OCI-LY1 (cell line): ENCODE results near the gene RFX2.
A peak's percentile ranks its signal among the peaks of the same experiment; 100 is the strongest.
"Not testable (repeated sequence)": the region's sequence is repeated elsewhere in the genome, so short reads cannot be mapped to it uniquely, and the experiment has no call there.

Experiments used
- H2AFZ ChIP-seq: fragments of 200-600 bp; sonication (generic), shearing (Covaris generic); 2 replicates; pipeline ENCODE4 v1.6.0; 2014; ENCODE audit warnings: antibody characterized with exemption, mild to moderate bottlenecking, low read length
- H3F3A ChIP-seq: fragments of 200-600 bp; sonication (generic), shearing (Covaris generic); 2 replicates; pipeline ENCODE4 v1.6.0; 2014; ENCODE audit warnings: mild to moderate bottlenecking, antibody characterized with exemption, low read length, moderate library complexity; ENCODE audit not compliant: insufficient read depth
- H3K27ac ChIP-seq: fragments of 200-600 bp; sonication (generic); 2 replicates; pipeline ENCODE4 v1.5.1; 2014; ENCODE audit warnings: low read length, mixed run types, mild to moderate bottlenecking, low read depth; ENCODE audit not compliant: poor library complexity, severe bottlenecking
- H3K27me3 ChIP-seq: fragments of 200-600 bp; sonication (generic); 2 replicates; pipeline ENCODE4 v1.6.0; 2014; ENCODE audit warnings: antibody characterized with exemption, mild to moderate bottlenecking, low read length, moderate library complexity; ENCODE audit not compliant: insufficient read depth
- H3K36me3 ChIP-seq: fragments of 200-600 bp; sonication (generic); 2 replicates; pipeline ENCODE4 v1.6.1; 2014; ENCODE audit warnings: mild to moderate bottlenecking, antibody characterized with exemption, low read length, moderate library complexity, mixed read lengths; ENCODE audit not compliant: insufficient read depth
- H3K4me1 ChIP-seq: fragments of 200-600 bp; sonication (generic); 2 replicates; pipeline ENCODE4 v1.5.1; 2014; ENCODE audit warnings: mild to moderate bottlenecking, low read length, moderate library complexity; ENCODE audit not compliant: insufficient read depth, severe bottlenecking
- H3K4me2 ChIP-seq: fragments of 200-600 bp; sonication (generic), shearing (Covaris generic); 2 replicates; pipeline ENCODE4 v1.6.1; 2014; ENCODE audit warnings: low read length
- H3K4me3 ChIP-seq: fragments of 200-600 bp; sonication (generic); 2 replicates; pipeline ENCODE4 v1.5.1; 2014; ENCODE audit warnings: low read length, low read depth, mild to moderate bottlenecking, mixed read lengths; ENCODE audit not compliant: poor library complexity, severe bottlenecking
- H3K79me2 ChIP-seq: fragments of 200-600 bp; shearing (Covaris generic); 2 replicates; pipeline ENCODE4 v1.6.1; 2016; ENCODE audit warnings: mixed run types, low read length, mixed read lengths; ENCODE audit not compliant: insufficient read depth
- H3K9ac ChIP-seq: fragments of 200-600 bp; sonication (generic), shearing (Covaris generic); 2 replicates; pipeline ENCODE4 v1.6.1; 2014; ENCODE audit warnings: mild to moderate bottlenecking, low read length, mixed read lengths
- H3K9me2 ChIP-seq: fragments of 200-600 bp; sonication (generic), shearing (Covaris generic); 2 replicates; pipeline ENCODE4 v1.6.1; 2014; ENCODE audit warnings: low read depth, mild to moderate bottlenecking, low read length, mixed read lengths
- H3K9me3 ChIP-seq: fragments of 200-600 bp; shearing (Covaris generic); 2 replicates; pipeline ENCODE4 v1.6.1; 2014; ENCODE audit warnings: low read length, mixed read lengths
- H4K20me1 ChIP-seq: fragments of 200-600 bp; sonication (generic), shearing (Covaris generic); 2 replicates; pipeline ENCODE4 v1.6.0; 2016; ENCODE audit warnings: mild to moderate bottlenecking, low read length; ENCODE audit not compliant: insufficient read depth
- EZH2 ChIP-seq: fragments of 200-600 bp; sonication (generic), shearing (Covaris generic); IDR thresholded peaks from 2 replicates; pipeline ENCODE4 v1.8.0; 2017; ENCODE audit warnings: borderline replicate concordance, mixed run types, mild to moderate bottlenecking, antibody characterized with exemption, low read length, moderate library complexity, mixed read lengths
- TF ChIP-seq, protein P1 (sequence below): fragments of 200-600 bp; sonication (generic), shearing (Covaris generic); IDR thresholded peaks from 2 replicates; pipeline ENCODE4 v1.5.1; 2017; ENCODE audit warnings: mild to moderate bottlenecking, antibody characterized with exemption, low read length, moderate library complexity, mixed read lengths

Gene RFX2

DNA sequence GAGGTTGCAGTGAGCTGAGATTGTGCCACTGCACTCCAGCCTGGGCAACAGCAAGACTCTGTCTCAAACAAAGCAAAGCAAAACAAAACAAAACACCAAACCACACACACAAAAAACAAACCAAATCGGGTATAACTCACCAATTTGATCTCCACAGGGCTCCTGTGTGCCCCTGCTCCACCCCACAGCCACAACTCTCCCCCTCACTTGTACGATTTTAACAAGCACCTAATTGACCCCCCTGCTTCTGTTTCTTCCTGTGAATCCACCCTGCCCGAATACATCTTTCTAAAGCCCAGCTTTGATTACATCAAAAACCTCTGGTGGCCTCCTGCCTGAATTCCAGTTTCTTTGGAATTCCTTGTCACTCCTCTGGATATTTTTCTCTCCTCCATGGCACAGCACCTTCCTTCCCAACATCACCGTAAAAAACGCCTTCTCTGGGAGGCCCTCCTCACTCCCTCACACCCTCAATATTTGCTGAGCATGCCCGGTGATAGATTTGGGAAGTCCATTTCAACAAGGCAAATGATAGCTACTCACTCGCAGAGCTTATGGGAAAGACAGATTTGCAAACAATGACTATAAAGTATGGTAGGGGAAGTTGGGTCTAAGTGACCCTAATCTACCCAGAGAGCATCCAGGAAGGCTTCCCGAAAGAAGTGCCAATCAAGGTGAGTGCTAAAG lies 120.8 kb downstream of the RFX2 start:
- Histone ChIP-seq H3K36me3 (no peaks in the 10 kb centered on the region), H3K79me2 (no peaks in the 10 kb centered on the region), H3K9ac (no peak overlapping the region; the same call in 1 of the 2 replicates), H3K9me2 (no peaks in the 10 kb centered on the region), H3K4me3 (peak overlapping the region; percentile 53), H3K27me3 (no peaks in the 10 kb centered on the region), H3F3A (no peaks in the 10 kb centered on the region), H2AFZ (no peak overlapping the region), H3K9me3 (no peaks in the 10 kb centered on the region), H3K4me2 (peak overlapping the region; percentile 65), H3K4me1 (peaks cover 13% of the 10 kb centered on the region), H3K27ac (no peak overlapping the region), H4K20me1 (no peaks in the 10 kb centered on the region)
- no peak for TF ChIP-seq EZH2
- TF ChIP-seq, protein P1, sequence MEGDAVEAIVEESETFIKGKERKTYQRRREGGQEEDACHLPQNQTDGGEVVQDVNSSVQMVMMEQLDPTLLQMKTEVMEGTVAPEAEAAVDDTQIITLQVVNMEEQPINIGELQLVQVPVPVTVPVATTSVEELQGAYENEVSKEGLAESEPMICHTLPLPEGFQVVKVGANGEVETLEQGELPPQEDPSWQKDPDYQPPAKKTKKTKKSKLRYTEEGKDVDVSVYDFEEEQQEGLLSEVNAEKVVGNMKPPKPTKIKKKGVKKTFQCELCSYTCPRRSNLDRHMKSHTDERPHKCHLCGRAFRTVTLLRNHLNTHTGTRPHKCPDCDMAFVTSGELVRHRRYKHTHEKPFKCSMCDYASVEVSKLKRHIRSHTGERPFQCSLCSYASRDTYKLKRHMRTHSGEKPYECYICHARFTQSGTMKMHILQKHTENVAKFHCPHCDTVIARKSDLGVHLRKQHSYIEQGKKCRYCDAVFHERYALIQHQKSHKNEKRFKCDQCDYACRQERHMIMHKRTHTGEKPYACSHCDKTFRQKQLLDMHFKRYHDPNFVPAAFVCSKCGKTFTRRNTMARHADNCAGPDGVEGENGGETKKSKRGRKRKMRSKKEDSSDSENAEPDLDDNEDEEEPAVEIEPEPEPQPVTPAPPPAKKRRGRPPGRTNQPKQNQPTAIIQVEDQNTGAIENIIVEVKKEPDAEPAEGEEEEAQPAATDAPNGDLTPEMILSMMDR: no peak

DNA sequence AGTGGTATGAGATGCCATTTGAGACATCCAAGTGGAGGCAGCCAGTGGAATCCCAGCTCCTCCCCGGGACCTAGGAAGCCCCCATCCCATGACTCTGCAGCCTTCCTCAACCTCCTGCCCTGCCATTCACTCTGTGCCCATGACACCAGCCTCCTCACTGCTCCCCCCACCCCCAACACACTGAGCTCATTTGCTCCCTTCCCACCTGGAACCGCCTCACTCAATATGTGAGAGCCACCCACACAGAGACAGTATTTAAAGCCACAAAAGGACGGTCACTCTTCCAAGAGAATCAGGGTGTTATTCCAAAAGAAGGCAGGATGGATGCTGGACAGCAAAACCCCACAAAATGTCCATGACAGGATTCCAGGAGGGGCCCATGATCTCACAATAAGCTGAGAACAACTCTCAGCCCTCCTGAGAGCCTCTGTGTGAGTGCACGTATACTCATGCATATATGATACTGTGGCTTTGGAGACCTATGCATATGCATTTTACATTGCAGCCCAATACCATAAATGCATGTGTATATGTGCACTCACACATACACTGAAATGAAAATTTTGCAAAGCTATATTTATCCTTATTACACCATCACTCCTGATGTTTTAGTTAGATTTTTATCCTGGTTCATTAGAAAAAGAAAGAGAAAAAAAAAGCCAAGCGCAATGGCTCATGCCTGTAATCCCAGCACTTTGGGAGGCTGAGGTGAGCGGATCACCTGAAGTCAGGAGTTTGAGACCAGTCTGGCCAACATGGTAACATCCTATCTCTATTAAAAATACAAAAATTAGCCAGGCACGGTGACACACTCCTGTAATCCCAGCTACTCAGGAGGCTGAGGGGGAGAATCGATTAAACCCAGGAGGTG lies 121.5 kb downstream of the RFX2 start:
- Histone ChIP-seq H3K9me2 (no peaks in the 10 kb centered on the region), H3K4me2 (no peak overlapping the region), H3K4me1 (peaks cover 13% of the 10 kb centered on the region), H2AFZ (no peak overlapping the region), H3K27ac (no peak overlapping the region), H3K36me3 (no peaks in the 10 kb centered on the region), H3K27me3 (no peaks in the 10 kb centered on the region), H3K4me3 (no peak overlapping the region), H3K9me3 (no peaks in the 10 kb centered on the region), H3F3A (no peaks in the 10 kb centered on the region), H3K9ac (no peak overlapping the region), H3K79me2 (no peaks in the 10 kb centered on the region), H4K20me1 (no peaks in the 10 kb centered on the region)
- TF ChIP-seq, protein P1: no peak
- TF ChIP-seq EZH2: no peak

DNA sequence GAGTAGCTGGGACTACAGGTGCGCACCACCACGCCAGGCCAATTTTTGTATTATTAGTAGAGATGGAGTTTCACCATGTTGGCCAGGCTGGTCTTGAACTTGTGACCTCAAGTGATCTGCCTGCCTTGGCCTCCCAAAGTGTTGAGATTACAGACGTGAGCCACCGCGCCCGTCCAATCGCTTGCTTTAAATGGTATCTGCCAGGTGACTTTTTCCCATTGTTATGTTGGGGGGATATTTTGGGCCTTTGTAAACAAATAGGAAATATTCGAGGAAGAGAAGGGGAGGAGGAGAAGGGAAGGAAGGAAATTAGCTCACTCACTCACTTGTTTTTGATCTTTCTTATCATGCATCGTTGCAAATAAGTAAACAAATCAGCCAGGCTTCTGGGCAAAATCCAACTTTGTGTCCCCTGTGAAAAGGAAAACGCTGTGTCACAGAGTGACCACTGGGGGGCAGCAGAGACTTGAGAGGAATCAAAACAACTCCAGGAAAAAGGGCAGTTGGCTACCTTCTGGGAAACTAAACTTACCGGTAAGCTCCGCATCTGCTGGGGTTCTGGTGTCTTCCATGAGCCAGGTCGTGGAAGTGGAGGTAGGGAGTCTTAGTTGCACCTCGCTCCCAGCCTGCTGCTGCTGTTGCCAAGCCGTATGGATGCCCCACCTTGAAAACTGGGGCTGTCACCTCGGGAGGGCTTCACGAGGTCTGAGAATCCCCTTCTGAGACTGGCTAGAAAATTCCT lies 123.1 kb downstream of the RFX2 start:
- Histone ChIP-seq H3K9me2 (no peaks in the 10 kb centered on the region), H3K9ac (peak overlapping the region; percentile 48; the same call in 1 of the 2 replicates), H4K20me1 (no peaks in the 10 kb centered on the region), H3K36me3 (no peaks in the 10 kb centered on the region), H3K9me3 (no peaks in the 10 kb centered on the region), H3K79me2 (no peaks in the 10 kb centered on the region), H2AFZ (peak overlapping the region; percentile 34; the same call in 1 of the 2 replicates), H3K4me1 (peaks cover 13% of the 10 kb centered on the region), H3F3A (no peaks in the 10 kb centered on the region; the same call in 1 of the 2 replicates), H3K27me3 (no peaks in the 10 kb centered on the region), H3K4me2 (peak overlapping the region; percentile 69), H3K27ac (no peak overlapping the region), H3K4me3 (peak overlapping the region; percentile 47)
- TF ChIP-seq EZH2: no peak
- TF ChIP-seq, protein P1: peak; percentile 93

DNA sequence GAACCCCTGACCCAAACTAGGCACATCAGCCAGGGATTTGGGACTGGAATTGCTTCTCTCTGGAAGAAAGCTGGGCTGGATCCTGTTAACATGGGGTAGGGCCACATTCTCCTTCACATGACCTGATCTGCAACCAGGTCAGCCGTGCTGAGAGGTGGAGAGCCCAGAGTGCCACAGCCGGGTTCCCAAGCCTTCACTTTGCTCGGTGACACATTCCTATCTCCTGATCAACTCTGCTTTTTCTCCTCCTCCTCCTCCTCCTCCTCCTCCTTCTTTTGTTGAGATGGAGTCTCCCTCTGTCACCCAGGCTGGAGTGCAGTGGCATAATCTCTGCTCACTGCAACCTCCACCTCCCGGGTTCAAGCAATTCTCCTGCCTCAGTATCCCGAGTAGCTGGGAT lies 124.5 kb downstream of the RFX2 start:
- H3K4me2 ChIP-seq, H3K9me2 ChIP-seq, H4K20me1 ChIP-seq, H3K36me3 ChIP-seq, H3K9ac ChIP-seq, H3K27me3 ChIP-seq, H3F3A ChIP-seq, H3K79me2 ChIP-seq, H3K27ac ChIP-seq, H3K9me3 ChIP-seq, H3K4me3 ChIP-seq, H2AFZ ChIP-seq: not testable (repeated sequence)
- peaks cover 13% of the 10 kb centered on the region for H3K4me1 ChIP-seq
